SK-N-SH (cell line): ENCODE measurements around the gene GTF2F2. TPM values are rescaled to one million over a fixed set of nuclear protein-coding genes. Genes with fewer than 3 reads are reported as not detected.

Experiments used
- CTCF ChIA-PET: fragments of 300-600, 350-600 bp; formaldehyde crosslinking; extraction: SDS; loops from one replicate; lab custom pipeline; 2021; lab: Yijun Ruan, JAX
- POLR2A ChIA-PET: fragments of 350-600 bp; sonication (Branson Sonifier 250); formaldehyde crosslinking; extraction: SDS; loops from one replicate; lab custom pipeline; 2020; ENCODE audit warnings: antibody characterized with exemption, inconsistent platforms; lab: Yijun Ruan, JAX
- DNase-seq: peaks from one replicate; pipeline ENCODE4 v3.0.0; 2012
- H2AFZ ChIP-seq: fragments of 200-600 bp; sonication (generic); 2 replicates; pipeline ENCODE4 v1.8.1; 2016; ENCODE audit warnings: antibody characterized with exemption, mild to moderate bottlenecking, low read depth
- H3F3A ChIP-seq: fragments of 200-600 bp; sonication (generic); replicated peaks from 2 replicates; pipeline ENCODE3; 2016; ENCODE audit warnings: antibody characterized with exemption, mild to moderate bottlenecking; ENCODE audit not compliant: insufficient read depth
- H3K27ac ChIP-seq, 2 experiments: fragments of 200-500 bp in 1 of 2; fragments of 200-600 bp in 1 of 2; sonication (Bioruptor generic) in 1 of 2; sonication (generic), shearing (Covaris generic) in 1 of 2; 2 replicates each; pipeline versions ENCODE4 v1.5.1 to v1.6.1; 2014 to 2016; ENCODE audit warnings: low read depth in 2 of 2, inconsistent platforms in 1 of 2, low read length in 1 of 2, mild to moderate bottlenecking in 1 of 2, mixed read lengths in 1 of 2
- H3K27me3 ChIP-seq: fragments of 200-600 bp; sonication (generic), shearing (Covaris generic); 2 replicates; pipeline ENCODE4 v1.6.1; 2016; ENCODE audit warnings: mixed run types; ENCODE audit not compliant: insufficient read depth
- H3K36me3 ChIP-seq, 2 experiments: fragments of 200-500 bp in 1 of 2; fragments of 200-600 bp in 1 of 2; sonication (Bioruptor generic) in 1 of 2; sonication (generic) in 1 of 2; replicated peaks in 1 of 2; 2 replicates each; pipeline versions ENCODE3 to v1.5.1; 2014 to 2016; ENCODE audit warnings: low read length in 1 of 2, mild to moderate bottlenecking in 1 of 2; ENCODE audit not compliant: insufficient read depth in 2 of 2, control insufficient read depth in 1 of 2
- H3K4me1 ChIP-seq, 2 experiments: fragments of 200-500 bp in 1 of 2; fragments of 200-600 bp in 1 of 2; sonication (Bioruptor generic) in 1 of 2; sonication (generic), shearing (Covaris generic) in 1 of 2; 2 replicates each; pipeline versions ENCODE4 v1.5.1 to v1.6.1; 2014 to 2016; ENCODE audit warnings: low read depth in 1 of 2, low read length in 1 of 2, mixed run types in 1 of 2; ENCODE audit not compliant: insufficient read depth in 2 of 2, control insufficient read depth in 1 of 2
- H3K4me2 ChIP-seq: fragments of 200-600 bp; sonication (generic), shearing (Covaris generic); 2 replicates; pipeline ENCODE4 v1.6.1; 2017; ENCODE audit warnings: mixed run types
- H3K4me3 ChIP-seq, 2 experiments: fragments of 200-500 bp in 1 of 2; fragments of 200-600 bp in 1 of 2; sonication (Bioruptor generic) in 1 of 2; sonication (generic), shearing (Covaris generic) in 1 of 2; 2 replicates each; pipeline versions ENCODE4 v1.5.1 to v1.8.1; 2014 to 2016; ENCODE audit warnings: low read depth in 2 of 2, inconsistent platforms in 1 of 2, low read length in 1 of 2, mild to moderate bottlenecking in 1 of 2, mixed read lengths in 1 of 2, moderate library complexity in 1 of 2
- H3K79me2 ChIP-seq: fragments of 200-600 bp; sonication (generic); 2 replicates; pipeline ENCODE4 v1.8.1; 2017; ENCODE audit warnings: mild to moderate bottlenecking; ENCODE audit not compliant: insufficient read depth
- H3K9ac ChIP-seq: fragments of 200-600 bp; sonication (generic); 2 replicates; pipeline ENCODE4 v1.6.1; 2017; ENCODE audit warnings: mixed run types
- H3K9me2 ChIP-seq: fragments of 200-600 bp; sonication (generic); 2 replicates; pipeline ENCODE4 v1.6.1; 2017; ENCODE audit warnings: mixed run types
- H3K9me3 ChIP-seq: fragments of 200-600 bp; sonication (generic); 2 replicates; pipeline ENCODE4 v1.6.1; 2017; ENCODE audit warnings: mixed run types, mild to moderate bottlenecking, moderate library complexity
- H4K20me1 ChIP-seq: fragments of 200-600 bp; sonication (generic); 2 replicates; pipeline ENCODE4 v1.6.1; 2017; ENCODE audit warnings: mild to moderate bottlenecking, mixed run types; ENCODE audit not compliant: insufficient read depth
- ELF1 ChIP-seq: IDR thresholded peaks from 2 replicates; pipeline ENCODE4 v1.4.0; 2012
- EP300 ChIP-seq, 2 experiments: IDR thresholded peaks; 2 replicates each; pipeline versions ENCODE4 v1.4.0 to v1.6.1; 2012; ENCODE audit warnings: borderline replicate concordance in 1 of 2, low read depth in 1 of 2, low read length in 1 of 2
- EZH2phosphoT487 ChIP-seq: fragments of 200-600 bp; sonication (generic); IDR thresholded peaks from 2 replicates; pipeline ENCODE4 v1.6.1; 2017; ENCODE audit warnings: low read depth, mixed run types, mild to moderate bottlenecking, antibody characterized with exemption, moderate library complexity, borderline replicate concordance
- FOSL2 ChIP-seq: IDR thresholded peaks from 2 replicates; pipeline ENCODE4 v1.4.0; 2012; ENCODE audit warnings: low read depth, mild to moderate bottlenecking, moderate library complexity, borderline replicate concordance
- GABPA ChIP-seq: IDR thresholded peaks from 2 replicates; pipeline ENCODE4 v1.4.0; 2012; ENCODE audit warnings: low read depth, mild to moderate bottlenecking
- MEF2A ChIP-seq: IDR thresholded peaks from 2 replicates; pipeline ENCODE4 v1.4.0; 2012; ENCODE audit warnings: low read depth, borderline replicate concordance
- NRF1 ChIP-seq: IDR thresholded peaks from 2 replicates; pipeline ENCODE4 v1.6.1; 2012; ENCODE audit warnings: low read depth, mild to moderate bottlenecking, low read length
- TCF12 ChIP-seq: IDR thresholded peaks from 2 replicates; pipeline ENCODE4 v1.4.0; 2012
- TEAD4 ChIP-seq: IDR thresholded peaks from 2 replicates; pipeline ENCODE4 v1.4.0; 2012; ENCODE audit warnings: mild to moderate bottlenecking, borderline replicate concordance; ENCODE audit not compliant: insufficient read depth
- WGBS: methylation state at CpG from one replicate; pipeline ENCODE4 v1.1.6; 2017; ENCODE audit warnings: low lambda C conversion rate; 5-methylcytosine and 5-hydroxymethylcytosine counted together
- polyA plus RNA-seq, 3 experiments: library from polyadenylated mRNA; depleted of rRNA; stranded (reverse); fragments of >200 nt; gene quantifications; 2 replicates each; pipeline ENCODE4 v1.2.3, GENCODE V29; 2012
- TF ChIP-seq, protein P1 (sequence below): IDR thresholded peaks from 2 replicates; pipeline ENCODE4 v1.4.0; 2012; ENCODE audit warnings: low read depth, borderline replicate concordance
- TF ChIP-seq, protein P2 (sequence below): fragments of 150-350 bp; IDR thresholded peaks from 2 replicates; pipeline ENCODE4 v1.6.1; 2016; ENCODE audit warnings: mild to moderate bottlenecking, low read depth, low read length
- TF ChIP-seq, protein P3 (sequence below): fragments of 150-350 bp; IDR thresholded peaks from 2 replicates; pipeline ENCODE4 v1.6.1; 2017; ENCODE audit warnings: antibody characterized with exemption, low read length, low read depth, borderline replicate concordance
- TF ChIP-seq, protein P4 (sequence below): IDR thresholded peaks from 2 replicates; pipeline ENCODE4 v1.4.0; 2012; ENCODE audit warnings: low read depth, borderline replicate concordance
- TF ChIP-seq, protein P5 (sequence below): IDR thresholded peaks from 2 replicates; pipeline ENCODE4; 2012
- TF ChIP-seq, protein P6 (sequence below): IDR thresholded peaks from 2 replicates; pipeline ENCODE4 v1.4.0; 2012; ENCODE audit warnings: low read depth

Gene GTF2F2
- polyA plus RNA-seq, 1 of the 3 experiments (the other 2 are of a cell fraction), result 24.2 TPM

DNA sequence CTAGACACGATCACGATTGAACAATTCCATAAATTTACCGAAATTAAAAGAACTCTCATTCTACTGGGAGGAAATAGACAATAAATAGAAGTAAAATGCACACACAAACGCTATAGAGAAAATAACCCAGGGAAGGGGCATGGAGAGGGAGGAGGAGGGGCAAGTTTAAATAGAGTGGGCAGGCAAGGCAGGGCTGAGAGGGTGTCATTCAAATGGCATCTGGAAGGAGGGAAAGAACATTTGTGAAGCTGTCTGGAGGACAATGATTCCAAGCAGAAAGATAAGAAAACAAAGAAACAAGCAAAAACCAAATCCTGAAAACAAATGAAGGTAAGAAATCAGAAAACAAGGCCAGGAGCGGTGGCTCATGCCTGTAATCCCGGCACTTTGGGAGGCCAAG, 45.6 kb upstream of the GTF2F2 start:
- no peaks in the 10 kb centered on the region for H3K27me3 ChIP-seq
- POLR2A ChIA-PET, result no interaction called here
- DNase-seq, result no peak
- no peak overlapping the region for H2AFZ ChIP-seq
- CTCF ChIA-PET, result no interaction called here
- H3K4me2 ChIP-seq, result no peak overlapping the region
- no peak overlapping the region for H3K4me3 ChIP-seq
- no peak overlapping the region for H3K9ac ChIP-seq
- H4K20me1 ChIP-seq, result no peaks in the 10 kb centered on the region
- no peak for TF ChIP-seq EZH2phosphoT487
- TF ChIP-seq, protein P1, sequence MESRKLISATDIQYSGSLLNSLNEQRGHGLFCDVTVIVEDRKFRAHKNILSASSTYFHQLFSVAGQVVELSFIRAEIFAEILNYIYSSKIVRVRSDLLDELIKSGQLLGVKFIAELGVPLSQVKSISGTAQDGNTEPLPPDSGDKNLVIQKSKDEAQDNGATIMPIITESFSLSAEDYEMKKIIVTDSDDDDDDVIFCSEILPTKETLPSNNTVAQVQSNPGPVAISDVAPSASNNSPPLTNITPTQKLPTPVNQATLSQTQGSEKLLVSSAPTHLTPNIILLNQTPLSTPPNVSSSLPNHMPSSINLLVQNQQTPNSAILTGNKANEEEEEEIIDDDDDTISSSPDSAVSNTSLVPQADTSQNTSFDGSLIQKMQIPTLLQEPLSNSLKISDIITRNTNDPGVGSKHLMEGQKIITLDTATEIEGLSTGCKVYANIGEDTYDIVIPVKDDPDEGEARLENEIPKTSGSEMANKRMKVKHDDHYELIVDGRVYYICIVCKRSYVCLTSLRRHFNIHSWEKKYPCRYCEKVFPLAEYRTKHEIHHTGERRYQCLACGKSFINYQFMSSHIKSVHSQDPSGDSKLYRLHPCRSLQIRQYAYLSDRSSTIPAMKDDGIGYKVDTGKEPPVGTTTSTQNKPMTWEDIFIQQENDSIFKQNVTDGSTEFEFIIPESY, result no peak
- TF ChIP-seq MEF2A, result no peak
- no peak for TF ChIP-seq FOSL2
- TF ChIP-seq TEAD4, result no peak
- no peak for TF ChIP-seq NRF1
- TF ChIP-seq ELF1, result no peak
- TF ChIP-seq, protein P2, sequence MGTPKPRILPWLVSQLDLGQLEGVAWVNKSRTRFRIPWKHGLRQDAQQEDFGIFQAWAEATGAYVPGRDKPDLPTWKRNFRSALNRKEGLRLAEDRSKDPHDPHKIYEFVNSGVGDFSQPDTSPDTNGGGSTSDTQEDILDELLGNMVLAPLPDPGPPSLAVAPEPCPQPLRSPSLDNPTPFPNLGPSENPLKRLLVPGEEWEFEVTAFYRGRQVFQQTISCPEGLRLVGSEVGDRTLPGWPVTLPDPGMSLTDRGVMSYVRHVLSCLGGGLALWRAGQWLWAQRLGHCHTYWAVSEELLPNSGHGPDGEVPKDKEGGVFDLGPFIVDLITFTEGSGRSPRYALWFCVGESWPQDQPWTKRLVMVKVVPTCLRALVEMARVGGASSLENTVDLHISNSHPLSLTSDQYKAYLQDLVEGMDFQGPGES, result no peak
- no peak for TF ChIP-seq EP300 (IDR thresholded peaks at IDR 0.05; ENCODE audit: borderline replicate concordance in 1 of 2, low read depth in 1 of 2, low read length in 1 of 2)
- TF ChIP-seq, protein P3, sequence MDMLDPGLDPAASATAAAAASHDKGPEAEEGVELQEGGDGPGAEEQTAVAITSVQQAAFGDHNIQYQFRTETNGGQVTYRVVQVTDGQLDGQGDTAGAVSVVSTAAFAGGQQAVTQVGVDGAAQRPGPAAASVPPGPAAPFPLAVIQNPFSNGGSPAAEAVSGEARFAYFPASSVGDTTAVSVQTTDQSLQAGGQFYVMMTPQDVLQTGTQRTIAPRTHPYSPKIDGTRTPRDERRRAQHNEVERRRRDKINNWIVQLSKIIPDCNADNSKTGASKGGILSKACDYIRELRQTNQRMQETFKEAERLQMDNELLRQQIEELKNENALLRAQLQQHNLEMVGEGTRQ, result no peak
- TF ChIP-seq TCF12, result no peak
- TF ChIP-seq, protein P4, sequence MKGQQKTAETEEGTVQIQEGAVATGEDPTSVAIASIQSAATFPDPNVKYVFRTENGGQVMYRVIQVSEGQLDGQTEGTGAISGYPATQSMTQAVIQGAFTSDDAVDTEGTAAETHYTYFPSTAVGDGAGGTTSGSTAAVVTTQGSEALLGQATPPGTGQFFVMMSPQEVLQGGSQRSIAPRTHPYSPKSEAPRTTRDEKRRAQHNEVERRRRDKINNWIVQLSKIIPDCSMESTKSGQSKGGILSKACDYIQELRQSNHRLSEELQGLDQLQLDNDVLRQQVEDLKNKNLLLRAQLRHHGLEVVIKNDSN, result no peak
- TF ChIP-seq, protein P5, sequence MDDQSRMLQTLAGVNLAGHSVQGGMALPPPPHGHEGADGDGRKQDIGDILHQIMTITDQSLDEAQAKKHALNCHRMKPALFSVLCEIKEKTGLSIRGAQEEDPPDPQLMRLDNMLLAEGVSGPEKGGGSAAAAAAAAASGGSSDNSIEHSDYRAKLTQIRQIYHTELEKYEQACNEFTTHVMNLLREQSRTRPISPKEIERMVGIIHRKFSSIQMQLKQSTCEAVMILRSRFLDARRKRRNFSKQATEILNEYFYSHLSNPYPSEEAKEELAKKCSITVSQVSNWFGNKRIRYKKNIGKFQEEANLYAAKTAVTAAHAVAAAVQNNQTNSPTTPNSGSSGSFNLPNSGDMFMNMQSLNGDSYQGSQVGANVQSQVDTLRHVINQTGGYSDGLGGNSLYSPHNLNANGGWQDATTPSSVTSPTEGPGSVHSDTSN, result no peak
- TF ChIP-seq, protein P6, sequence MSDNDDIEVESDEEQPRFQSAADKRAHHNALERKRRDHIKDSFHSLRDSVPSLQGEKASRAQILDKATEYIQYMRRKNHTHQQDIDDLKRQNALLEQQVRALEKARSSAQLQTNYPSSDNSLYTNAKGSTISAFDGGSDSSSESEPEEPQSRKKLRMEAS, result no peak
- TF ChIP-seq GABPA, result no peak
- H3K9me3 ChIP-seq, result no peaks in the 10 kb centered on the region
- H3F3A ChIP-seq, result no peaks in the 10 kb centered on the region
- no peaks in the 10 kb centered on the region for H3K36me3 ChIP-seq
- H3K9me2 ChIP-seq, result no peaks in the 10 kb centered on the region
- WGBS, result 87% methylated on average over 6 of the region's 6 CpGs
- no peak overlapping the region for H3K27ac ChIP-seq
- H3K79me2 ChIP-seq, result no peaks in the 10 kb centered on the region
- no peaks in the 10 kb centered on the region; a peak in 1 of 4 replicates for H3K4me1 ChIP-seq
